IMR-90 (cell line): ENCODE results near the gene WDFY2. TPM values are rescaled to one million over a fixed set of nuclear protein-coding genes. Genes with fewer than 3 reads are reported as not detected.

Experiments
- ATAC-seq: fragments of 200-7000 bp; cut with Tn5 transposase; 2 replicates; pipeline ENCODE4 v1.9.1; 2020; ENCODE audit warnings: low read depth, mild to moderate bottlenecking, moderate library complexity
- BruUV-seq: library from RNA; stranded (reverse); fragments of 400-500 nt; replicated peaks from 2 replicates; lab custom pipeline; 2021; lab: Mats Ljungman, UMichigan
- CTCF ChIA-PET: fragments of 300-600 bp; formaldehyde crosslinking; extraction: SDS; loops from one replicate; lab custom pipeline; 2021; ENCODE audit warnings: antibody characterized with exemption; lab: Yijun Ruan, JAX
- POLR2A ChIA-PET: fragments of 300-600 bp; sonication (Branson Sonifier 250); formaldehyde crosslinking; loops from one replicate; lab custom pipeline; 2022; ENCODE audit warnings: antibody characterized with exemption; ENCODE audit not compliant: unreplicated experiment; lab: Charles Lee
- DNase-seq: peaks from one replicate; pipeline ENCODE4 v3.0.0; 2013
- H2AFZ ChIP-seq: replicated peaks from 2 replicates; pipeline ENCODE3; 2013; ENCODE audit warnings: low read length, mild to moderate bottlenecking; ENCODE audit not compliant: poor library complexity
- H2AK5ac ChIP-seq: 2 replicates; pipeline ENCODE4 v1.6.1; 2013; ENCODE audit warnings: low read depth, low read length, inconsistent platforms
- H2AK9ac ChIP-seq: replicated peaks from 2 replicates; pipeline ENCODE3; 2013; ENCODE audit warnings: mild to moderate bottlenecking, low read depth, low read length, moderate library complexity; ENCODE audit not compliant: poor library complexity
- H2BK120ac ChIP-seq: 2 replicates; pipeline ENCODE4 v1.6.1; 2013; ENCODE audit warnings: low read depth, low read length, inconsistent platforms
- H2BK15ac ChIP-seq: 3 replicates; pipeline ENCODE4 v1.6.1; 2013; ENCODE audit warnings: low read depth, low read length, inconsistent platforms
- H2BK20ac ChIP-seq: 2 replicates; pipeline ENCODE4 v1.6.1; 2013; ENCODE audit warnings: low read depth, mild to moderate bottlenecking, inconsistent platforms, low read length, moderate library complexity
- H2BK5ac ChIP-seq: 2 replicates; pipeline ENCODE4 v1.6.1; 2013; ENCODE audit warnings: mild to moderate bottlenecking, low read depth, low read length, inconsistent platforms; ENCODE audit not compliant: poor library complexity, severe bottlenecking
- H3K14ac ChIP-seq: replicated peaks from 2 replicates; pipeline ENCODE4 v1.6.1; 2013; ENCODE audit warnings: low read depth, low read length, inconsistent platforms
- H3K18ac ChIP-seq: 2 replicates; pipeline ENCODE4 v1.6.1; 2013; ENCODE audit warnings: low read depth, low read length, control low read depth
- H3K23ac ChIP-seq: 2 replicates; pipeline ENCODE4 v1.6.1; 2013; ENCODE audit warnings: low read depth, low read length, inconsistent platforms
- H3K27ac ChIP-seq: 2 replicates; pipeline ENCODE4 v1.5.1; 2013; ENCODE audit warnings: mild to moderate bottlenecking, control low read depth, low read length; ENCODE audit not compliant: insufficient read depth
- H3K27me3 ChIP-seq: 2 replicates; pipeline ENCODE4 v1.6.1; 2013; ENCODE audit warnings: low read length; ENCODE audit not compliant: control insufficient read depth, insufficient read depth
- H3K36me3 ChIP-seq: 2 replicates; pipeline ENCODE4 v1.6.1; 2013; ENCODE audit warnings: low read length, mixed read lengths; ENCODE audit not compliant: control insufficient read depth, insufficient read depth
- H3K4ac ChIP-seq: 2 replicates; pipeline ENCODE4 v1.6.1; 2013; ENCODE audit warnings: low read depth, low read length, inconsistent platforms
- H3K4me1 ChIP-seq: 2 replicates; pipeline ENCODE4 v1.6.1; 2013; ENCODE audit warnings: low read length, mixed read lengths; ENCODE audit not compliant: control insufficient read depth, insufficient read depth
- H3K4me2 ChIP-seq: 2 replicates; pipeline ENCODE4 v1.6.1; 2013; ENCODE audit warnings: low read depth, mild to moderate bottlenecking, control low read depth, low read length, moderate library complexity
- H3K4me3 ChIP-seq: 2 replicates; pipeline ENCODE4 v1.5.1; 2013; ENCODE audit warnings: low read depth, mild to moderate bottlenecking, control low read depth, low read length, moderate library complexity; ENCODE audit not compliant: insufficient read depth
- H3K56ac ChIP-seq: 2 replicates; pipeline ENCODE4 v1.6.1; 2013; ENCODE audit warnings: low read length, inconsistent platforms; ENCODE audit not compliant: insufficient read depth; ENCODE audit errors: extremely low read depth
- H3K79me1 ChIP-seq, 2 experiments: 2 replicates each; pipeline ENCODE4 v1.6.1; 2013; ENCODE audit warnings: low read length in 2 of 2, inconsistent platforms in 1 of 2, low read depth in 1 of 2
- H3K9ac ChIP-seq: 2 replicates; pipeline ENCODE4 v1.6.1; 2013; ENCODE audit warnings: low read depth, low read length, control low read depth
- H3K9me1 ChIP-seq: 2 replicates; pipeline ENCODE4 v1.6.1; 2013; ENCODE audit warnings: low read length, inconsistent platforms; ENCODE audit not compliant: insufficient read depth
- H3K9me3 ChIP-seq: 2 replicates; pipeline ENCODE4 v1.6.1; 2013; ENCODE audit warnings: low read length; ENCODE audit not compliant: control insufficient read depth, insufficient read depth
- H4K20me1 ChIP-seq: 2 replicates; pipeline ENCODE4 v1.6.1; 2013; ENCODE audit warnings: low read length, inconsistent platforms; ENCODE audit not compliant: insufficient read depth
- H4K5ac ChIP-seq: 2 replicates; pipeline ENCODE4 v1.6.1; 2013; ENCODE audit warnings: mild to moderate bottlenecking, low read depth, low read length, control low read depth
- H4K8ac ChIP-seq, 2 experiments: 2 replicates each; pipeline ENCODE4 v1.6.1; 2013; ENCODE audit warnings: low read depth in 2 of 2, low read length in 2 of 2, control low read depth in 1 of 2, inconsistent platforms in 1 of 2
- H4K91ac ChIP-seq: 2 replicates; pipeline ENCODE4 v1.6.1; 2013; ENCODE audit warnings: low read depth, low read length, inconsistent platforms; ENCODE audit not compliant: insufficient read depth
- CHD1 ChIP-seq: IDR thresholded peaks from 2 replicates; pipeline ENCODE4 v1.6.1; 2012; ENCODE audit warnings: low read depth, low read length, improper control_type of control experiment
- ELK1 ChIP-seq: fragments of 150-350 bp; IDR thresholded peaks from 2 replicates; pipeline ENCODE4 v1.6.1; 2016; ENCODE audit warnings: low read depth, mild to moderate bottlenecking, low read length, moderate library complexity, borderline replicate concordance
- FOS ChIP-seq: fragments of 150-350 bp; IDR thresholded peaks from 2 replicates; pipeline ENCODE4 v1.6.1; 2016; ENCODE audit warnings: low read depth, low read length
- NFE2L2 ChIP-seq: fragments of 150-350 bp; IDR thresholded peaks from 2 replicates; pipeline ENCODE4 v1.6.1; 2016; ENCODE audit warnings: low read depth, mild to moderate bottlenecking, low read length
- RCOR1 ChIP-seq: IDR thresholded peaks from 2 replicates; pipeline ENCODE4 v1.6.1; 2012; ENCODE audit warnings: mild to moderate bottlenecking, low read length, improper control_type of control experiment; ENCODE audit not compliant: insufficient replicate concordance
- USF2 ChIP-seq: fragments of 150-350 bp; IDR thresholded peaks from 2 replicates; pipeline ENCODE4 v1.6.1; 2017; ENCODE audit warnings: mild to moderate bottlenecking, antibody characterized with exemption, low read length, low read depth
- WGBS, 2 experiments: methylation state at CpG; one replicate each; pipeline versions ENCODE4 v1.1.5 to v1.1.7; 2013; ENCODE audit warnings: missing lambda C conversion rate in 2 of 2; ENCODE audit not compliant: insufficient read length in 1 of 2; ENCODE audit errors: extremely low coverage in 2 of 2; 5-methylcytosine and 5-hydroxymethylcytosine counted together
- dilution Hi-C: fragments of 300-500 bp; cut with HindIII; formaldehyde crosslinking; loops from one replicate; pipeline ENCODE4 v1.14.3; 2018; ENCODE audit warnings: low sequenced_read_pairs; ENCODE audit not compliant: unreplicated experiment
- in situ Hi-C: fragments of 300-500 bp; cut with MboI; formaldehyde crosslinking; loops from 3 replicates; pipeline ENCODE4 v1.14.3; 2019; ENCODE audit warnings: low sequenced_read_pairs, inconsistent platforms, mixed read lengths
- intact Hi-C: fragments of 100-400 bp; cut with micrococcal nuclease; formaldehyde crosslinking; loops from 2 replicates; pipeline ENCODE4 v1.10.0; 2022
- polyA plus RNA-seq, 3 experiments: library from polyadenylated mRNA; depleted of rRNA; stranded (reverse); fragments of >200 nt; gene quantifications; 2 replicates each; pipeline ENCODE4 v1.2.3, GENCODE V29; 2012; ENCODE audit warnings: low replicate concordance in 1 of 3
- total RNA-seq: library from RNA; depleted of rRNA; stranded (reverse); fragments of >200 nt; gene quantifications from 2 replicates; pipeline ENCODE4 v1.2.3, GENCODE V29; 2012

The WDFY2 gene
- total and polyA plus RNA-seq, 2 of the 4 experiments (the other 2 are of a cell fraction), result 4.3 to 5.4 TPM

- no CpG with 5 or more reads among the region's 3 CpGs for WGBS, 2 experiments
Observed at GRCh38 chr13:51721496-51721895, 137.2 kb downstream of the WDFY2 start.

More at GRCh38 chr13:51721496-51721895, 137.2 kb downstream of the WDFY2 start:
- no peak overlapping the region for H4K91ac ChIP-seq
- ChIA-PET POLR2A (no interaction called here), CTCF (interaction anchor here (0.5 to 0.7 kb wide), 2 partner anchors 18 to 39 kb away, joined by 3 read pairs; no protein-coding TSS in a partner anchor)
- H2BK120ac ChIP-seq, result no peak overlapping the region
- H3K4me2 ChIP-seq, result no peak overlapping the region
- no peak overlapping the region for H3K56ac ChIP-seq
- no peak overlapping the region for H3K9ac ChIP-seq
- no peaks in the 10 kb centered on the region for H3K27me3 ChIP-seq
- intact Hi-C loops (no loop called here), in situ Hi-C loops (no loop called here), dilution Hi-C loops (no loop called here)
- H3K4ac ChIP-seq, result no peak overlapping the region
- H3K36me3 ChIP-seq, result 0 out of 2 replicates have a peak, but pooled peaks cover 1% of the 10 kb centered on the region
- no peak overlapping the region for H2AK5ac ChIP-seq
- H3K4me3 ChIP-seq, result no peak overlapping the region
- no peak overlapping the region for H3K27ac ChIP-seq
- H3K79me1 ChIP-seq, result peaks cover 34 to 51% of the 10 kb centered on the region in 2 experiments
- no peak overlapping the region for H2BK20ac ChIP-seq
- H3K9me1 ChIP-seq, result peaks cover 9% of the 10 kb centered on the region; the same call in 1 of the 2 replicates
- H4K8ac ChIP-seq, result no peak overlapping the region
- no peak overlapping the region for H4K5ac ChIP-seq
- H2AK9ac ChIP-seq, result no peak overlapping the region
- peaks cover 3% of the 10 kb centered on the region for H3K4me1 ChIP-seq
- no peak overlapping the region for H2AFZ ChIP-seq
- H3K14ac ChIP-seq, result no peak overlapping the region
- H4K20me1 ChIP-seq, result no peaks in the 10 kb centered on the region
- H3K23ac ChIP-seq, result no peak overlapping the region
- DNase-seq, result no peak
- ATAC-seq, result no peak
- H3K18ac ChIP-seq, result no peak overlapping the region
- H3K9me3 ChIP-seq, result no peaks in the 10 kb centered on the region
- TF ChIP-seq ELK1, result no peak
- TF ChIP-seq CHD1, result no peak
- TF ChIP-seq NFE2L2, result no peak
- TF ChIP-seq FOS, result no peak
- no peak for TF ChIP-seq USF2
- TF ChIP-seq RCOR1, result no peak
- no TSS peak for BruUV-seq
- no peak overlapping the region for H2BK15ac ChIP-seq
- no peak overlapping the region for H2BK5ac ChIP-seq
